Liver (tissue), 9 donors: ENCODE data around the gene ADARB1. TPM values are rescaled to one million over a fixed set of nuclear protein-coding genes. Genes with fewer than 3 reads are reported as not detected.

ENCODE experiments used
- DNase-seq: peaks from one replicate; pipeline ENCODE4 v3.0.0-alpha.2; 2017; ENCODE audit warnings: low spot score
- H3K27ac ChIP-seq, 2 donors: one replicate each; pipeline ENCODE4 v1.7.0; 2013; ENCODE audit warnings: inconsistent platforms in 2 of 2, low read length in 2 of 2, control low read depth in 1 of 2, low read depth in 1 of 2, mild to moderate bottlenecking in 1 of 2
- H3K27me3 ChIP-seq, 4 donors: one replicate each; pipeline versions ENCODE4 v1.6.1 to v1.7.0; 2013; ENCODE audit warnings: low read length in 3 of 4, inconsistent platforms in 1 of 4, mild to moderate bottlenecking in 1 of 4, moderate library complexity in 1 of 4; ENCODE audit not compliant: control insufficient read depth in 4 of 4, insufficient read depth in 4 of 4
- H3K36me3 ChIP-seq, 4 donors: one replicate each; pipeline versions ENCODE4 v1.6.1 to v1.7.0; 2013; ENCODE audit warnings: low read length in 3 of 4, mild to moderate bottlenecking in 3 of 4, low read depth in 1 of 4, moderate library complexity in 1 of 4; ENCODE audit not compliant: control insufficient read depth in 4 of 4, insufficient read depth in 3 of 4
- H3K4me1 ChIP-seq, 4 donors: one replicate each; pipeline versions ENCODE4 v1.6.1 to v1.7.0; 2013; ENCODE audit warnings: low read length in 3 of 4, mild to moderate bottlenecking in 3 of 4, moderate library complexity in 1 of 4; ENCODE audit not compliant: control insufficient read depth in 4 of 4, insufficient read depth in 4 of 4
- H3K4me3 ChIP-seq, 3 donors: one replicate each; pipeline versions ENCODE4 v1.6.1 to v1.7.0; 2013; ENCODE audit warnings: low read length in 3 of 3, control low read depth in 1 of 3, low read depth in 1 of 3, mild to moderate bottlenecking in 1 of 3
- H3K9ac ChIP-seq, 2 donors: one replicate each; pipeline ENCODE4 v1.7.0; 2013; ENCODE audit warnings: low read length in 2 of 2, mild to moderate bottlenecking in 2 of 2, moderate library complexity in 2 of 2, control low read depth in 1 of 2, low read depth in 1 of 2
- H3K9me3 ChIP-seq, 4 donors: one replicate each; pipeline versions ENCODE4 v1.6.1 to v1.7.0; 2013; ENCODE audit warnings: low read length in 3 of 4; ENCODE audit not compliant: control insufficient read depth in 4 of 4
- EGR1 ChIP-seq, 2 donors: IDR thresholded peaks; 2 replicates each; pipeline ENCODE4 v1.6.1; 2016 to 2018; ENCODE audit warnings: antibody characterized with exemption in 2 of 2, low read depth in 2 of 2
- FOXA1 ChIP-seq: IDR thresholded peaks from 2 replicates; pipeline ENCODE4 v1.6.1; 2016; ENCODE audit warnings: antibody characterized with exemption
- FOXA2 ChIP-seq: IDR thresholded peaks from 2 replicates; pipeline ENCODE4 v1.6.1; 2016; ENCODE audit warnings: antibody characterized with exemption
- GABPA ChIP-seq, 2 donors: IDR thresholded peaks in 1 of 2; conservative IDR thresholded peaks in 1 of 2; 2 replicates each; pipeline ENCODE4 v1.6.1; 2016; ENCODE audit warnings: antibody characterized with exemption in 2 of 2, mild to moderate bottlenecking in 1 of 2, moderate library complexity in 1 of 2
- HNF4A ChIP-seq, 2 donors: conservative IDR thresholded peaks; 2 replicates each; pipeline ENCODE4 v1.6.1; 2016; ENCODE audit warnings: antibody characterized with exemption in 2 of 2, mild to moderate bottlenecking in 2 of 2
- HNF4G ChIP-seq: IDR thresholded peaks from 2 replicates; pipeline ENCODE4 v1.6.1; 2016; ENCODE audit warnings: antibody characterized with exemption
- JUND ChIP-seq, 2 donors: IDR thresholded peaks; 2 replicates each; pipeline ENCODE4 v1.6.1; 2016; ENCODE audit warnings: antibody characterized with exemption in 2 of 2
- NR2F2 ChIP-seq: IDR thresholded peaks from 2 replicates; pipeline ENCODE4 v1.6.1; 2016; ENCODE audit warnings: antibody characterized with exemption
- RAD21 ChIP-seq, 2 donors: IDR thresholded peaks; 2 replicates each; pipeline ENCODE4 v1.6.1; 2016; ENCODE audit warnings: antibody characterized with exemption in 2 of 2, mild to moderate bottlenecking in 2 of 2
- RXRA ChIP-seq, 2 donors: IDR thresholded peaks; 2 replicates each; pipeline ENCODE4 v1.6.1; 2017 to 2018; ENCODE audit warnings: antibody characterized with exemption in 2 of 2, mild to moderate bottlenecking in 1 of 2
- SP1 ChIP-seq: IDR thresholded peaks from 2 replicates; pipeline ENCODE4 v1.6.1; 2018; ENCODE audit warnings: antibody characterized with exemption, mild to moderate bottlenecking
- TAF1 ChIP-seq: conservative IDR thresholded peaks from 2 replicates; pipeline ENCODE4 v1.6.1; 2016; ENCODE audit warnings: antibody characterized with exemption, mild to moderate bottlenecking
- YY1 ChIP-seq: IDR thresholded peaks from 2 replicates; pipeline ENCODE4 v1.6.1; 2016; ENCODE audit warnings: antibody characterized with exemption, mild to moderate bottlenecking
- WGBS: extraction: QIAGEN DNeasy Blood & Tissue Kit; methylation state at CpG from one replicate; pipeline ENCODE4 v1.1.7; 2013; 5-methylcytosine and 5-hydroxymethylcytosine counted together
- polyA plus RNA-seq, 2 donors: library from polyadenylated mRNA; stranded (reverse) in 1 of 2; unstranded in 1 of 2; fragments of 200-250 nt in 1 of 2; fragments of >200 nt in 1 of 2; fragmentation: Nextera tagmentation in 1 of 2; extraction: Ambion mirVana in 1 of 2; gene quantifications; one replicate each; pipeline versions ENCODE4 v1.2.1 to v1.2.3, GENCODE V29; 2013 to 2015
- total RNA-seq, 2 donors: library from RNA; depleted of rRNA; stranded (reverse); fragments of >200 nt; gene quantifications; one replicate each; pipeline ENCODE4 v1.2.3, GENCODE V29; 2014
- TF ChIP-seq, protein P1 (sequence below): IDR thresholded peaks from 2 replicates; pipeline ENCODE4 v1.6.1; 2016; ENCODE audit warnings: antibody characterized with exemption, mild to moderate bottlenecking
- TF ChIP-seq, protein P2 (sequence below): IDR thresholded peaks from 2 replicates; pipeline ENCODE4 v1.6.1; 2016; ENCODE audit warnings: antibody characterized with exemption
- TF ChIP-seq, protein P3 (sequence below): IDR thresholded peaks from 2 replicates; pipeline ENCODE4 v1.6.1; 2016; ENCODE audit warnings: antibody characterized with exemption
- TF ChIP-seq, protein P4 (sequence below): IDR thresholded peaks from 2 replicates; pipeline ENCODE4 v1.6.1; 2016; ENCODE audit warnings: antibody characterized with exemption
- TF ChIP-seq, protein P5 (sequence below): fragments of 150-350 bp; IDR thresholded peaks from 2 replicates; pipeline ENCODE4 v1.5.1; 2017; ENCODE audit warnings: improper control_type of control experiment, low read depth, low read length; ENCODE audit not compliant: missing input control
- donor health status: healthy.
- donor health status: healthy.
- donor health status: healthy.
- donor health status: healthy.
- donor health status: healthy.

ADARB1 gene
- total and polyA plus RNA-seq, 4 donors = 1.6 to 7.8 (median 2.9) TPM

DNA sequence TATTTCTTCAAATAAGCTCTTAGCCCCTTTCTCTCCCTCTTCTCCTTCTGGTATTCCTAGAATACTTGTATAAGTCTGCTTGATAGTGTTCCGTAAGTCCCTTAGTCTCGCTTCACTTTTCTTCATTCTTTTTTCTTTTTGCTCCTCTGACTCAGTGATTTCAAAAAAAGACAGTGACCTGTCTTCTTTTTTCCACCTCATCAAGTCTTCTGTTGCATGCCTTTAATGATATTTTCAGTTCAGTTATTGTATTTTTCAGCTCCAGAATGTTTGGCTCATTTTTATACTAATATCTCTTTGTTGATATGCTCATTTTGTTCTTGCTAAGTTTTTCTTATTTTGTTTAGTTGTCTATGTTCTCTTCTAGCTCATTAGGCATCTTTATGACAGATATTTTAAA is 115.6 kb downstream of the ADARB1 start:
- 98% methylated on average over 2 of the region's 2 CpGs for WGBS
- Histone ChIP-seq H3K4me1 (no peaks in the 10 kb centered on the region), H3K27ac (no peak overlapping the region), H3K9ac (no peak overlapping the region), H3K36me3 (peaks cover 0 to 20% (median 10%) of the 10 kb centered on the region in 4 donors), H3K9me3 (peaks cover 0 to 27% (median 5%) of the 10 kb centered on the region in 4 donors), H3K27me3 (no peaks in the 10 kb centered on the region), H3K4me3 (no peak overlapping the region)
- TF ChIP-seq, protein P1, sequence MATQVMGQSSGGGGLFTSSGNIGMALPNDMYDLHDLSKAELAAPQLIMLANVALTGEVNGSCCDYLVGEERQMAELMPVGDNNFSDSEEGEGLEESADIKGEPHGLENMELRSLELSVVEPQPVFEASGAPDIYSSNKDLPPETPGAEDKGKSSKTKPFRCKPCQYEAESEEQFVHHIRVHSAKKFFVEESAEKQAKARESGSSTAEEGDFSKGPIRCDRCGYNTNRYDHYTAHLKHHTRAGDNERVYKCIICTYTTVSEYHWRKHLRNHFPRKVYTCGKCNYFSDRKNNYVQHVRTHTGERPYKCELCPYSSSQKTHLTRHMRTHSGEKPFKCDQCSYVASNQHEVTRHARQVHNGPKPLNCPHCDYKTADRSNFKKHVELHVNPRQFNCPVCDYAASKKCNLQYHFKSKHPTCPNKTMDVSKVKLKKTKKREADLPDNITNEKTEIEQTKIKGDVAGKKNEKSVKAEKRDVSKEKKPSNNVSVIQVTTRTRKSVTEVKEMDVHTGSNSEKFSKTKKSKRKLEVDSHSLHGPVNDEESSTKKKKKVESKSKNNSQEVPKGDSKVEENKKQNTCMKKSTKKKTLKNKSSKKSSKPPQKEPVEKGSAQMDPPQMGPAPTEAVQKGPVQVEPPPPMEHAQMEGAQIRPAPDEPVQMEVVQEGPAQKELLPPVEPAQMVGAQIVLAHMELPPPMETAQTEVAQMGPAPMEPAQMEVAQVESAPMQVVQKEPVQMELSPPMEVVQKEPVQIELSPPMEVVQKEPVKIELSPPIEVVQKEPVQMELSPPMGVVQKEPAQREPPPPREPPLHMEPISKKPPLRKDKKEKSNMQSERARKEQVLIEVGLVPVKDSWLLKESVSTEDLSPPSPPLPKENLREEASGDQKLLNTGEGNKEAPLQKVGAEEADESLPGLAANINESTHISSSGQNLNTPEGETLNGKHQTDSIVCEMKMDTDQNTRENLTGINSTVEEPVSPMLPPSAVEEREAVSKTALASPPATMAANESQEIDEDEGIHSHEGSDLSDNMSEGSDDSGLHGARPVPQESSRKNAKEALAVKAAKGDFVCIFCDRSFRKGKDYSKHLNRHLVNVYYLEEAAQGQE = no peak
- TF ChIP-seq, protein P2, sequence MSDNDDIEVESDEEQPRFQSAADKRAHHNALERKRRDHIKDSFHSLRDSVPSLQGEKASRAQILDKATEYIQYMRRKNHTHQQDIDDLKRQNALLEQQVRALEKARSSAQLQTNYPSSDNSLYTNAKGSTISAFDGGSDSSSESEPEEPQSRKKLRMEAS = no peak
- TF ChIP-seq FOXA1 (no peak), HNF4A (conservative IDR thresholded peaks at IDR 0.05) (no peak), TAF1 (no peak), FOXA2 (no peak), SP1 (no peak), JUND (IDR thresholded peaks at IDR 0.05) (no peak), RAD21 (IDR thresholded peaks at IDR 0.05) (no peak), EGR1 (IDR thresholded peaks at IDR 0.05; ENCODE audit: low read depth in 2 of 2) (no peak)
- TF ChIP-seq, protein P3, sequence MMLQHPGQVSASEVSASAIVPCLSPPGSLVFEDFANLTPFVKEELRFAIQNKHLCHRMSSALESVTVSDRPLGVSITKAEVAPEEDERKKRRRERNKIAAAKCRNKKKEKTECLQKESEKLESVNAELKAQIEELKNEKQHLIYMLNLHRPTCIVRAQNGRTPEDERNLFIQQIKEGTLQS = no peak
- no peak for DNase-seq

DNA sequence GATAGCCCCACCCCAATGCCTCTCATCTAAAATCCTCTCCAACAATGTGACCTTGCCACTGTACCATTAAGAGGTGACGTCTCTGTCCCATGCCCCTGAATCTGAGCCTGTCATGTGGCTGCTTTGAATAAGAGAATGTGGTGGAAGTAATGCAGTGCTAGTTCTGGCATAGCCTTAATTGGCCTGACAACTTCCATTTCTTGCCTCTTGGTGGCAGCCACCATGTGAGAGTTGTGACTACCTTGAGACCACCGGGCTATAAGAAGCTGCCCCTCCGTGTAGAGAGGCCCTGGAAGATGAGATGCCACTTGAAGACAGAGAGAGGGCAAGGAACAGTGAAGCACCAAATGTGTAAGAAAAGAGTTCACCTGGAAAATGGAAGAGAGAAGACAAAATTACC is 118.0 kb downstream of the ADARB1 start:
- H3K27ac ChIP-seq = no peak overlapping the region
- H3K4me1 ChIP-seq = no peaks in the 10 kb centered on the region
- no peak for DNase-seq
- no peak overlapping the region for H3K4me3 ChIP-seq
- 81% methylated on average over 3 of the region's 3 CpGs for WGBS
- TF ChIP-seq GABPA (IDR thresholded peaks at IDR 0.05 in 1 of 2, conservative IDR thresholded peaks at IDR 0.05 in 1 of 2) (no peak), RXRA (IDR thresholded peaks at IDR 0.05) (no peak), FOXA2 (no peak), YY1 (no peak), HNF4G (no peak), FOXA1 (no peak), SP1 (no peak), EGR1 (IDR thresholded peaks at IDR 0.05; ENCODE audit: low read depth in 2 of 2) (no peak), TAF1 (no peak), HNF4A (conservative IDR thresholded peaks at IDR 0.05) (no peak), JUND (IDR thresholded peaks at IDR 0.05) (no peak), RAD21 (IDR thresholded peaks at IDR 0.05) (no peak), NR2F2 (no peak)
- TF ChIP-seq, protein P1 = no peak
- TF ChIP-seq, protein P4, sequence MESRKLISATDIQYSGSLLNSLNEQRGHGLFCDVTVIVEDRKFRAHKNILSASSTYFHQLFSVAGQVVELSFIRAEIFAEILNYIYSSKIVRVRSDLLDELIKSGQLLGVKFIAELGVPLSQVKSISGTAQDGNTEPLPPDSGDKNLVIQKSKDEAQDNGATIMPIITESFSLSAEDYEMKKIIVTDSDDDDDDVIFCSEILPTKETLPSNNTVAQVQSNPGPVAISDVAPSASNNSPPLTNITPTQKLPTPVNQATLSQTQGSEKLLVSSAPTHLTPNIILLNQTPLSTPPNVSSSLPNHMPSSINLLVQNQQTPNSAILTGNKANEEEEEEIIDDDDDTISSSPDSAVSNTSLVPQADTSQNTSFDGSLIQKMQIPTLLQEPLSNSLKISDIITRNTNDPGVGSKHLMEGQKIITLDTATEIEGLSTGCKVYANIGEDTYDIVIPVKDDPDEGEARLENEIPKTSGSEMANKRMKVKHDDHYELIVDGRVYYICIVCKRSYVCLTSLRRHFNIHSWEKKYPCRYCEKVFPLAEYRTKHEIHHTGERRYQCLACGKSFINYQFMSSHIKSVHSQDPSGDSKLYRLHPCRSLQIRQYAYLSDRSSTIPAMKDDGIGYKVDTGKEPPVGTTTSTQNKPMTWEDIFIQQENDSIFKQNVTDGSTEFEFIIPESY = no peak
- TF ChIP-seq, protein P2 = no peak
- TF ChIP-seq, protein P5, sequence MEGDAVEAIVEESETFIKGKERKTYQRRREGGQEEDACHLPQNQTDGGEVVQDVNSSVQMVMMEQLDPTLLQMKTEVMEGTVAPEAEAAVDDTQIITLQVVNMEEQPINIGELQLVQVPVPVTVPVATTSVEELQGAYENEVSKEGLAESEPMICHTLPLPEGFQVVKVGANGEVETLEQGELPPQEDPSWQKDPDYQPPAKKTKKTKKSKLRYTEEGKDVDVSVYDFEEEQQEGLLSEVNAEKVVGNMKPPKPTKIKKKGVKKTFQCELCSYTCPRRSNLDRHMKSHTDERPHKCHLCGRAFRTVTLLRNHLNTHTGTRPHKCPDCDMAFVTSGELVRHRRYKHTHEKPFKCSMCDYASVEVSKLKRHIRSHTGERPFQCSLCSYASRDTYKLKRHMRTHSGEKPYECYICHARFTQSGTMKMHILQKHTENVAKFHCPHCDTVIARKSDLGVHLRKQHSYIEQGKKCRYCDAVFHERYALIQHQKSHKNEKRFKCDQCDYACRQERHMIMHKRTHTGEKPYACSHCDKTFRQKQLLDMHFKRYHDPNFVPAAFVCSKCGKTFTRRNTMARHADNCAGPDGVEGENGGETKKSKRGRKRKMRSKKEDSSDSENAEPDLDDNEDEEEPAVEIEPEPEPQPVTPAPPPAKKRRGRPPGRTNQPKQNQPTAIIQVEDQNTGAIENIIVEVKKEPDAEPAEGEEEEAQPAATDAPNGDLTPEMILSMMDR = no peak
- TF ChIP-seq, protein P3 = no peak
- H3K9me3 ChIP-seq = peaks cover 0 to 21% (median 2%) of the 10 kb centered on the region in 4 donors
- no peak overlapping the region for H3K9ac ChIP-seq
- peaks cover 0 to 3% (median 0%) of the 10 kb centered on the region in 4 donors for H3K36me3 ChIP-seq
- H3K27me3 ChIP-seq = no peaks in the 10 kb centered on the region
